Choroid plexus epithelial cell (primary cell): ENCODE data around the gene PARVB.

Source experiments
- DNase-seq: peaks from one replicate; pipeline ENCODE4 v3.0.0-alpha.2; 2010; ENCODE audit warnings: low read depth
- H3K4me3 ChIP-seq: 2 replicates; pipeline ENCODE4 v1.5.1; 2011; ENCODE audit warnings: low read depth, mild to moderate bottlenecking, control low read depth, low read length, moderate library complexity
- TF ChIP-seq, protein P1 (sequence below): conservative IDR thresholded peaks from 2 replicates; pipeline ENCODE4 v1.5.1; 2011; ENCODE audit warnings: low read depth, mild to moderate bottlenecking, control low read depth, inconsistent platforms, low read length, moderate library complexity

PARVB gene

DNA sequence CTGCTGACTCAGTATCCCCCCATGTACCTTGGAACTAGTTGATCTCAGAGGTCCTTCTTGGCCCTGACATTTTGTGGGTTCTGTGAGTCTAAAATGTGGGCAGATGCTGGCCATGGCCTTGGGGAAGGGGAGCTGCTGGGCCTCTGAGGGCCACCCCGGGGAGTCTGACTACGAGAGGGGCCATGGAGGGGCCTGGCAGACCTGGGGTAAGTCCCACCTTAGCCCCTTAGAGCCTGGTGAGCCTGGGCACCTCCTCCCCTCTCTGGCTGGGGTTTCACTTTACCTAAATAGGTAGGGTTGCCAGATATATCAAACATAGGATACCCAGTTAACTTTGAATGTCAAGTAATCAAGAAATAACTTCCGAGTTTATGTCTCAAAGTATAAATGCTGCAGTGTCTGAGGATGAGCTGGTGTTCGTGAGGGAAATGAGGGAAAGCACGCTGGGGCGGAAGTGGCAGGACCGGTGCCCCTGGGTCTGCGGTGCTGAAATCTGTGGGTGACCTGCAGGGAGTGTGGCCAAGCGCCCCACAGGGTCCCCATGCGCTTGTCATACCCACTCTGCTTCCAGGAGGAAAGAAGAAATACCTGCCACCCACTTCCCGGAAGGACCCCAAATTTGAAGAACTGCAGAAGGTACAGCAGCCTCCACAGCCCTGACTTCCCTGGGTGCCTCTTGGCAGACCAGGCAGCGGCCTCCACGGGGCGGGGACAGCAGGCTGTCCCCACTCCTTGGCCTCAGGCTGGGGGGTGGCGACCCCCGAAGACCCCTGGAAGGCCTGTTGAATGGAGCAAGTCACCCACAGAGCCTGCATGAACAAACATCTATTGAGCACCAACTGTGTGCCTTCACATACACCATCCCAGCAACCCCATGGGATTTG, 161.4 kb downstream of the PARVB start:
- no peak overlapping the region for H3K4me3 ChIP-seq
- DNase-seq = no peak
- TF ChIP-seq, protein P1, sequence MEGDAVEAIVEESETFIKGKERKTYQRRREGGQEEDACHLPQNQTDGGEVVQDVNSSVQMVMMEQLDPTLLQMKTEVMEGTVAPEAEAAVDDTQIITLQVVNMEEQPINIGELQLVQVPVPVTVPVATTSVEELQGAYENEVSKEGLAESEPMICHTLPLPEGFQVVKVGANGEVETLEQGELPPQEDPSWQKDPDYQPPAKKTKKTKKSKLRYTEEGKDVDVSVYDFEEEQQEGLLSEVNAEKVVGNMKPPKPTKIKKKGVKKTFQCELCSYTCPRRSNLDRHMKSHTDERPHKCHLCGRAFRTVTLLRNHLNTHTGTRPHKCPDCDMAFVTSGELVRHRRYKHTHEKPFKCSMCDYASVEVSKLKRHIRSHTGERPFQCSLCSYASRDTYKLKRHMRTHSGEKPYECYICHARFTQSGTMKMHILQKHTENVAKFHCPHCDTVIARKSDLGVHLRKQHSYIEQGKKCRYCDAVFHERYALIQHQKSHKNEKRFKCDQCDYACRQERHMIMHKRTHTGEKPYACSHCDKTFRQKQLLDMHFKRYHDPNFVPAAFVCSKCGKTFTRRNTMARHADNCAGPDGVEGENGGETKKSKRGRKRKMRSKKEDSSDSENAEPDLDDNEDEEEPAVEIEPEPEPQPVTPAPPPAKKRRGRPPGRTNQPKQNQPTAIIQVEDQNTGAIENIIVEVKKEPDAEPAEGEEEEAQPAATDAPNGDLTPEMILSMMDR = no peak

DNA sequence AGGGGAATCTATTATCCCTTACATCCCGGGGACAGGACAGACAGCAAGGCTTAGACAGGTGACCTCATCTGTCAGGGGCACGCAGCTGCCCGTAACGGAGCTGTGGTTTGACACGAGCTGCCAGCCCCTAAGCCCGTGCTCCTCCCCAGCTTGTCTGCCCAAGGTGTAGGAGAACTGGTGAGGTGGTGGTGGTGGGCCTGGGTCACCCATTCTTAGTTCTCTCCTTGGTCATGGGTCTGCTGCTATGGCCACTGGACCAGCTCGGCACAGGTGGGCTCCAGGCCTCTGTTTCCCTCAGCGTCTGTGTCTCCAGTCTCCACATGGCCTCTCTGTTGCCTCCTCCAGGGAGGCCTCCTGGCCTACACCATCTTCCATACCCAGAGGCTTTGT, 162.0 kb downstream of the PARVB start:
- TF ChIP-seq, protein P1 = no peak
- DNase-seq = no peak
- no peak overlapping the region for H3K4me3 ChIP-seq

DNA sequence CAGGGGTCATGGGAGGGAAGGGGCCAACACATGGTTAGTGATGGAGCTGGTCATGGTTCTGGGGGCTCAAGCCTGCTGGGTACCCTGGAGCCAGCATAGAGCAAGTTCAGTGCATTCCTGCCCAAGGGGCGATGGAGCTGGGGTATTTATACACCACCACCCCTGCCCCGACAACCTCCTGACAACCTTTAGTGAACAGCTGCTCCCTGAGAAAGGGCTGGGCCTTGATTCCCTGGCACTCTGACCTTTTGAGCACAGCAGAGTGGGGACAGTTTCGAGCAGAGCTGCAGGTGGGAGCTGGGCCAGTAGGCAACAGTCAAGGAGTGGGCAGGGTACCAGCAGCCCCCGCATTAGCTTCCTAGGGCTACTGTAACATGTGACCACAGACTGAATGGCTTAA, 162.6 kb downstream of the PARVB start:
- H3K4me3 ChIP-seq = no peak overlapping the region
- TF ChIP-seq, protein P1 = no peak
- no peak for DNase-seq

DNA sequence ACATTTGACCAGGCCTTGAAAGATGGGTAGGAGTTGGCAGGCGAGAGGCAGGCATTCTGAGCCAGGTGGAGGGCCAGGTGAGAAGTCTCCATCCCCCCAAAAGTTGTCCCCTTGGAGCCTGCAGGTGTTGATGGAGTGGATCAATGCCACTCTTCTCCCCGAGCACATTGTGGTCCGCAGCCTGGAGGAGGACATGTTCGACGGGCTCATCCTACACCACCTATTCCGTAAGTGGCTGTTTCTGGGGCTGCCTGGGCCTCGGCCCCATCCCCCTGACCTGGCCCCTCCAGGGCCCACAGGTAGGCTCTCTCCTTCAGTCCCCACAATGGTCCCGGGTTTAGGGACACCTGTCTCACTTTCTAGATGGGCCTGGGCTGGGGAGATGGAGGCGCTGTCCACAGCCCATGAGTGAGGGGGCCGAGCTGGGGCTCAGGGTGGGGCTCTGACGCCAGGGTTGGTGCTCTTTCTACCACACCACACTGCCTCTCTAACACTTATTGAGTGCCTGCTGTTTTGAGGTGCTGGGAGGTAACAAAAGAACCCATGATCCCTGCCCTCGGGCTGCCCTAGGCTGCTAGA, 163.6 kb downstream of the PARVB start:
- no peak overlapping the region for H3K4me3 ChIP-seq
- TF ChIP-seq, protein P1 = no peak
- no peak for DNase-seq

DNA sequence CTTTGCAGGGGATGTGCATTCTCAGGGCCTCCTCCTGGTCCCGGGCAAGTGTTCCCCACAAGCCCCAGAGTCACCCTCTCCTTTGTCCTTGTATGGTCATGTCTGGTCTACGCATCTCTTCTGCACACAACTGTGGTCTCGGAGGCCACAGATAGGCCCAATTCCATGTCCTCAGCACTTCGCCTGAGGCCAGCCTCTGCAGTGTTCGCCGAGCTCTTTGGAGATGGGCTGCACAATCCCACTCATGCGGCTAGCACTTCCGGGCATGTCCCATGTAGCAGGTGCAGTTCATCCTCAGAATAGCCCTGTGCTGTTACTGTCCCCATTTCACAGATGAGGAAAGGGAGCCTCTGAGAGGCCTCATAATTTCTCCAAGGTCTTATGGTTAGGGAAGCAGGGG, 164.2 kb downstream of the PARVB start:
- TF ChIP-seq, protein P1 = no peak
- no peak overlapping the region for H3K4me3 ChIP-seq
- no peak for DNase-seq

DNA sequence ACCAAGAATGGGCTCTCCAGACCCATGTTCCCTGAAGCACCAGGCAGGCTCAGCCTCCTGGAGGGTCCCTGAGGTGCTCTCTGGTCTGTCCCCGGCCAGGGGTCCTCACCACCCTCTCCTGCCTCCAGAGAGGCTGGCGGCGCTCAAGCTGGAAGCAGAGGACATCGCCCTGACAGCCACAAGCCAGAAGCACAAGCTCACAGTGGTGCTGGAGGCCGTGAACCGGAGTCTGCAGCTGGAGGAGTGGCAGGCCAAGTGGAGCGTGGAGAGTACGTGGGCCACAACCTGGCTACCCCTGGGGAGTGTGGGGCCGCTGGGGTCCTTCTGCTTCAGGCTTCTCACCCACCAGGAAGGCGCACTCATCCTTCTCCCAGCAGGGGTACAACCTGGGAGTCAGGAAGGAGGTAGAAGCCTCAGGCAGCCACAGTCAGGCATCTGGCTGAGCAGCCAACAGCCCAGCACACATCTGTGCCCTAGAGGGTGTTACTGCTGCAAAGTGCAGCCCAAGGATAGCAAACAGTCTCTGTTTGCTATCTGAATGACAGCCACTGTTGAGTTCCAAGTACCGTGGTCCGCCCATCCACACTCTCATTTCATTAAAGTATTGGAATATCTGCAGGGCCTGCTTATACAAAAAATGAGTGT, 165.0 kb downstream of the PARVB start:
- H3K4me3 ChIP-seq = no peak overlapping the region
- no peak for DNase-seq
- TF ChIP-seq, protein P1 = no peak
